Islet precursor cell (in vitro differentiated cells): ENCODE measurements around the gene ZFHX3.

ENCODE experiments used
- DNase-seq: peaks from one replicate; pipeline ENCODE4 v3.0.0-alpha.2; 2018

ZFHX3 gene

DNA sequence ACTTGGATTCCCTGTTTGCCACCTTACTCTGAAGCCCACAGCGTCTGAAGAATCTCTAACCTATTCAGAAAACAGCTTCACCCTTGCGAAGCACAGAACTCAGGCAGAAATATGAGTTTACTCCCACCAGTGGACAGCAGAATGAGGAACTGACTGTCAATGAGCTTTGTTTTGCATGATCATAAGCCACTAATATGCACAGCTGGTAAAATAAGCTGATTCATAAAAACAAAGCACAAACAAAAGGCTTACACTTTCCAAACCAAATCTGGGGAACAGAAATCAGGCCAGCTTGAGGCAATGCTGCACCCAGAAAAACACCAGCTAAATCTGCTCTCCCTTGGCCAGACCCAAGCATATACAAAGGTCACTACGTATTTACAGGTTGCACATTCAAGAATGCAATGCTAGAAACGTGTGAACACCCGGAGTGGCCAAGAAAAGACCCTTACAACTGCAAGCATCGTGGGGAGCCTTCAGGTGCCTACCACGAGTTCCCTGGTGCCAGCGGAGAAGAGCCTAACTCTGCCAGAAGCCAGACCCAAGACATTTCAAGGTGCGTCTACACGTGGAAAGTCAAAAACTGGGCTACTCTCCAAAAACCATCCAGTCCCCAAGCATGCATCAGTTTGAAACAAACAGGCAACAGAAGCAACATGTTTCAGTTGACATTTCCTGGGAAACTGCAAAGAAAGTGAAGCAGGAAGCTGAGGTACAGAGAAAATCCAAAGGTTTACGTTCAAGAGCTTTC, 207.1 kb downstream of the ZFHX3 start:
- no peak for DNase-seq

DNA sequence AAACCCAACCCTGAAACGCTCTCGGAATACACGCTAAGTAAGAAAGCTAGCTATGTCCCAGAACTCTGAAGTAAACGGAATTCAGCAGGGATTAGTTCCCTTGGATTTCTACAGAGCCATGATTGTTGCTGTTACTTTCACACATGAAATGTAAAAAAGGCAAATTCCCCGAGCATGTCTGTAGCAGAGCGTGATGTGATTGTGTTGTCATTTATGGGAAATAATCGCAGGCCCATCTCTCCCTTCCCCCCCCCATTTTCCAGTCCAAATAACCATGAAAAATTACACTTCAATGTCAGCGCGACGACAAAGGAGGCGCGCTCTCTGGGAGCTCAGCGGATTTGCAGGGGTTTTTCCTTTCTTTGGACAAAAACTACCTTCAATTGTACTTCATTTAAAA, 209.0 kb downstream of the ZFHX3 start:
- DNase-seq: no peak

DNA sequence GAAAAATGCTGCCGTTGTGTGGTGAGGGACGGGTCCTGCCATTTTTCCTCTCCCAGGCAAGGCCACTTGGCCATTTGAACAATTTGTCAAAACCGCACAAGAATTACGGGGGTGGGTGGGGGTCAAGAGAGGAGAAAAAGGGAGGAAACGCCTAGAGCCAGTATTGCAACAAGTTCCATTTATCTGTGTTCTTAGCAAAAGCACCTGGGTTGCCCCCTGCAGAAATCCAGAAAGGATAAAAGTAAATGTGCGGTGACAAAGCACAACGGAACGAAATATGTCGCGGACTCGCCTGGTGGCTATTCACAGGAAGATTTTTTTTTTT, 209.4 kb downstream of the ZFHX3 start:
- DNase-seq: no peak

DNA sequence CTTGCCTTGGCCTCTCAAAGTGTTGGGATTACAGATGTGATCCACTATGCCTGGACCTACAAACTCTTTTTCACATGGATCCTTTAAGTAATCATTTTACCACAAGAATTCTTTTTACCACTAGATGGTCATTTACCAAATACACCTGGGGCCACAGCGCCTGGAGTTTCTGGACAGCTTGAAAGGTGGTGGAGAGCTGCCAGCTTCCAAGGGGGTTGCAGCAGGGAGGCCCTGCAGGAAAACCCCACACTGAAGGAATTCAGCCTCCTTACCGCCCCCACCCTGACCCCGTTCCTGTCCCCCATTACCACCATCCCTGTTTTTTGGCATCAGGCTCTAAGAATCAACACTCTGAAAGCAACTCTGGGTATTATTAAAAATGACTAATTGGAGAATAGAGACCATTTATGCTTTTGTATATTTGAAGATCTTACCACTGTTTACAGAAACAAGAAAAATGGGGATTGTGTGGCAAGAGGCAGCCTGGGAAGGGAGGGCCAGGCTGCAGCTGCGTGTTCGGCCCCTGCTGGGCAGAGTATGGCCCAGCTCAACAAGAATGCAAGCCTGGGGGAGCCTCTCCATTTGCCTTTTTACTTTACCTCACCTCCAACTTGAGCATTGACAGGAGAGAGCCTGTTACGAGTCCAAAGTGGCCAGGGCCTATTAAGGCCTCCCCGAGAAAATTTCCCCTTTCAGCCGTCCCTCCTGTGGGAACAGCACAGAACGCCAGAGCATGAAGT, 209.9 kb downstream of the ZFHX3 start:
- DNase-seq: no peak

DNA sequence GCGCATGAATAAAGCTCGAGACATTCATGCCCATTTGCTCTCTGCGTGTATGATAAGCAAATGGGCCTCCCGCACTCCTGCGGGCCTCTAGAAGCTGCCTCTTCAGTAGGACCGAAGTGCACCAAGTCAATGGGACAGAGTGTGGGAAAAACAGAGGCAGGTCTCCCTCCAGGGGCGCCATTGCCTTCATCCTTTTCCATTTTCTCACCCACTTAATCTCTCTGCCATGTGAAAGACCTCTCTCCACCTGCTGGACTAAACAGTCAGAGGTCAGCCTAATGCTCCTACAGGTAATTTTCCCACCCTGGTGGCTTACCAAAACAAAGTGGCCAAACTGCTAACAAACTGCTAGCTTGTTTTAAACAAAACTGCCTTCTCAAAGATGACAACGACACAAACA, 210.9 kb downstream of the ZFHX3 start:
- no peak for DNase-seq

DNA sequence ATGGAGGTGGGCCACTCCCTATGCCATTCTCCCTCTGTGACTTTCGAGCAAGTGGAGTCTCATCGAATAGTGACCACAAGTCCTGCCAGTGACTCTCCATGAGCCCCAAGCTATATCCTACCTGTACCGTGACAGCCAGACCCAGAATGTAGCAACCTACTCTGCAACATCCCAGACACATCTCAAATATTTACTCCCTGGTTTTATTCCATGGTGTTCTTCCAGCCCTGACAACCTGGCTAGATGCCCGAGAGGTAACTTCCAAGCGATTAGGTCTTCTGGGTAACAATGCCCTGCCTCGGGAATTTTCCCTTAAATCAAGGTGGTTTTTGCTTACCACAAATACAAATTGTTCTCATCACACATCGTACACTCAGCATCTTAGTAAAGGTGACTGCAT, 211.7 kb downstream of the ZFHX3 start:
- no peak for DNase-seq

DNA sequence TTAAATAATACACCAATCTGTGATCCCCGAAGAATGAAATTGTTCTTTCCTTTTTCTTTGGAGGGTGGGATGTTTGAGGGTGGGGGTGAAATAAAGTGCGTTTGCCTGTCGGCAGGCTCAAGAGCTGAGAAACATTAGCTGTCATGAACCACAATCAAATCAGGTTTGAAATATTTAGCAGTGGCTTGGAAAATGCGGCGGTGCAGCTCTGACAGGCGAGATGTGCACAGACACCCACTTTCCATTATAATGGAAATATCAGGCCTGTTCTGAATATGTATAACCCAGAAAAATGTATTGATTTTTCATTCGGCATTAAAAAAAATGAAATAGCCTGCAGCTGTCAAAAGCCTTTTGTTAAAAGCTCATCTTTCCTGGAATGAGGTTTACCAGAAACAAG, 212.8 kb downstream of the ZFHX3 start:
- DNase-seq: no peak

DNA sequence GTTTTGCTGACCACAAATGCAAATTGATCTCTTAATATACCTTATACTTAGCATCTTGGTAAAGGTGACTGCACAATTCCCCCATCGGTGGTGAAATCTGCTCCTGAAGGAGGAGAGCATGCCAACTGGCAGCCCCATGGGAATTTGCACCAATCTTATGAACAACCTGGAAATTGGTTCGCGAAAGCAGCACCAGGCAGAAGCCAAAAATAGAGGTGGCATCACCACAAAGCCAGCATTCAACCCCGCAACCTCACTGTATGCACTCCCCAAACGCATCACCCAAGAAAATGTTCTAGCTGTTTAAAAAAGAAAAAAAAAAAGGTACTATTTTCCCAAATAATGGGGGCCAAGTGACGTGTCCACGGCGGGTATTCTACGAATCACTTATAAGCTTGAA, 213.4 kb downstream of the ZFHX3 start:
- DNase-seq: no peak

DNA sequence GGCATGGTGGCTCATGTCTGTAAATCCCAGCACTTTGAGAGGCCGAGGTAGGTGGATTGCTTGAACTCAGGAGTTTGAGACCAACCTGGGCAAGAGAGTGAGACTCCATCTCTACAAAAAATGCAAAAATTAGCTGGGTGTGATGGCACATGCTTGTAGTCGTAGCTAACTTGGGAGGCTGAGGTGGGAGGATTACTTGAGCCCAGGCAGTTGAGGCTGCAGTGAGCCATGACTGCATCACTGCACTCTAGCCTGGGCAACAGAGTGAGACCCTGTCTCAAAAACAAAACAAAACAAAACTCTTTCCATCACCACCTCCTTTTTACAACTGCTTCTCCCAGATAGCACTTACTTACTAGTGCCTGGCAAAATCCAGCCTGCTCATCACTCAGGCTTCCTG, 214.0 kb downstream of the ZFHX3 start:
- DNase-seq: no peak

DNA sequence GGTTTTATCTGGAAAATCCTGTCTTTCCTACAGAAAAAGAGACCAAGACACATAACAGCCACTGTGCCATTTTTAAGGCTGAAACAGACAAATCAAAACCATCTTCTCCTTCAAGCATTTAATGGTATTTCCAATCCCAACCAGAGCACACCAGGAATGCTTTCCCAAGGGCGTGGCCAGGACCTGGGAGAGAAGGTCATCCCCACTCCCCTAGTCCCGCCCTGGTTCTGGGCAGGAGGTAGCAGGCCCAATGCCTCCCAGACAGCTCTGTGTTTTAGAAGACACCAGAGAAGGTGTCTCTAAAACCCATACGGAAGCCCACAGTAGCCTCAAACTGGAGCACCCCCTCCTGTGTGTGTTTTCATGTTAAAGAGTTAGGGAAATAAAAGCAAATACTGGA, 214.4 kb downstream of the ZFHX3 start:
- DNase-seq: peak; percentile 59

DNA sequence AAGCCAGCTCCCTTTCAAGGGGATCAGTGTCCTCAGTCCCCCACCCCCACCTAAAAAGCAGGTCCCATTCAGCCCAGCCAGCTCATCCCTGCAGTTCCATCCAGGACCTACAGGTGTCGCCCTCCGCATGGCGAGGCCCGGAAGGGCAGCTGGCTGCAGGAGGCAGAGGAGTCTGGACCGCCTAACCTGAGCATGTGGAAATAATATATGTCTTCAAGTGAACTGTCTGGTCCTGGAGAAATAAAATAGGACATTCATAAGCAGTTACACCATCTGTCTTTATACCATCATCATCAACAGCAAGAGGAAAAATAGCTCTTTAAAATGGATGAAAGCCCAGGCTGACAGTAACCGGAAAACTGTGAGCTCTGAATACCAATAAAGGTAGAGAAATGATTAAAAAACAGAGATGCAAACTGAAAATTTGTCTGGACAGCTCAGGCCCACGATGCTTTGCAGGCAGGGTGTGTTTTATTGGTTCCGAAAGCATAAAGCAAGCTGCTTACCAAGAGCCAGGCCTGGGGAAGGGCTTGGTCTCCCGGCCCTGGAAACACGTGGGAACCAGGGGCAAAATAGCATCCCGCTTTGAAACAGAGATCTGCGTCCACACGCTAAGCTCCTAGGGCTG, 215.2 kb downstream of the ZFHX3 start:
- DNase-seq: peak; percentile 89

DNA sequence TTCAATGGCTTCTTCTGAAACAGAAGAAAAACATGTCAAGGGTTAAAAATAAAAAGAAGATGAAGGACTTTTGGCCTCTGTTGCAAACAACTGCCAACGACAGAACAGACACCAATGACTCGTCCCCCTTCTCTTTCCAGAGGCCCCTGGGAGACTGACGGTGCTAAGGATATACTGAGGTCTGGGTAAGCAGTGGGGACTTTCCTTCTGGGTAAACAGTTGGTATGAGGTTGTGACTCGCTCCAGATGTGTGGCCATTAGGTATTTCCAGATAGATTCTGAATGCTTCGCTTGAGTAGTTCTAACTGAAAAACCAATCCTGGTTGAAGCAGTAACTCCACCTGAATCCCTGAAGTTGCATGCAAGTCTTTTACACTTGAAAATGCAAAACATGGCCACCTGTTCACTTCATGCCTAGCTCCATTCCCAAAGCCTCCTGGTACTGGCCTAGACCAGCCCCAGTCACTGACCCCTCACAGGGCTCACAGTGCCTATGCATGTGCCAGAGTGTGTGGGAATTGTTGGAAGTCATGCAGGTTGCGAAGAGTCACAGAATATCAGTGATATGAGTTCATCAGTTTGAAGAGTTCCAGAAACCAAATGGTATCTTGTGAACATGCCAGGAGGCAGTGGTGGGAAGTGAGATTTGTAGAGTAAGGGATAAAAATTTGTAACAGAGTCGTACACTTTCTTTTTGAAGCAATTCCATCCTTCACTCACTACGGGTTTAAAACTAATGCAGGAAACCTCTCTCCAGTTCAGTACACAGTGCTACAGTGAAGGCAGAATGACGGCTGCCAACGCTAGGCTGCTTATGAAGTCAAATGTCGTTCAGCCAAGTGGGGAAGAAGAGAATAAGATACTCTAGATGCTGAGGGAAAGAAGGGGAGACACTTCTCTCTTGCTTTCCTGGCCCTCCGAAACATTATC, 217.8 kb downstream of the ZFHX3 start:
- no peak for DNase-seq

DNA sequence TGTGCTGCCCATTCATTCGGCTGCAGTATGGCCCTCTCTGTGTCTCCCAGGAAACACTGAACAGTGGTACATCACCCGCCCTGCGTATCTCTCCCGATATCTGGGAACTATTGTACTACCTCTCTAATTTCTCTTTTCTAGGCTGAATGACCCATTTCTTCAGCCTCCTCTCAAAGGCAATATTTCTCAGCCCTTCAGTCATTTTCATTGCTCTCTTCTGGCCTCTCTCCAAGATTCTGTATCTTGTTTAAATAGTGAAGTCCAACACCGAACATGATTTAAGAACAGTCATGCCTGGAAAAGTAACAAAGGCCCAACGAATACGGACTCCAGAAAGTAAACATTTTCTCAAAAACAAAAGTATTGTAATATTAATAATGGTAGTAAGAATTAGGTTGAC, 220.1 kb downstream of the ZFHX3 start:
- DNase-seq: no peak

DNA sequence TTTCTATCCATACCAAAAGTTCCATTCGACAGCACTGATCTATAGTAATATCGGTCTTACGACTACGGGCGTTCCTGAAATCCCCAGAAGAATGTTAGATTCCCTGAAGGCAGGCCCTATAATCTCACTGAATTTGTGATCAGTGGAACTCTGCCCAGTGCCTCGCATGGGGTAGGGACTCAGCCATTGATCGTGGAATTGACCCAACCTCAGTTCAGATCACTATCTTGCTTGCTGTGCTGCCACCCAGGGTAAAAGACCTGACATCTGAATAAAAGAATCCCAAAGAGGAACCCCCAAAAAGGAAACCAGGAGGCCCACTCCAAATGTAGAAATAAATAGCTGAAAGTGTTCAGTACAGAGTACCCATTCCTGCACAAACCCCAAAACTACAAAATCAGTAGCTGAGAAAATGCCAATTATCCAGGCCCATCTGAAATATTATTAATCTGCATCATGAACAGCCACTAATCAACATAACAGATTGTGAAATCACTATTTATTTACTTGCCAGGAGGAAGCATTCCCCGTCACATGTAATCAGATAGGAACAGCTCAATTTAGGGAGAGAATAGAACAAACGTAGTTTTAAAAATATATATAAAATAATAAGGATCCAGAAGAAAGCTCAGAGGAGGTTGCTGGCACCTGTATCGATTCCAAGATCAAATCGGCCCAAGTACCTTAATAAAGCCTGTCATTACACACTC, 221.9 kb downstream of the ZFHX3 start:
- DNase-seq: no peak

DNA sequence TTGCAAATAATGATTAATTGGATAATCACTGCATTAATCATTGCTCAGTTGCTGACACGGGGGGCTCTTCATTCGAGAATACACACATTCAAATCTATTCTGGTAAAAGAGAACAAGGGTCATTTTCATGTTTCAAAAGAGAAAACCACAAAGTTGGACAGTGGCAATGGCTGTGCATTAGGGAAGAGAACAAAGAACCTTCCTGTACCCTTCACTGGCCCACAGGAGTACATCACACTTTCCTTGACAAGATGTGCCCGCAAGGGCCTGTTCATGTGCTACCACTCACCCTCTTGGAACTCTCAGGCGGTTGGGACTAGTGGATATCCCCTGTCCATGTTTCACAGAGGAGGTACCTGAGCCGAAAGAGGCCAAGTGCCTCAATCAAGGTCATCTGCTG, 223.2 kb downstream of the ZFHX3 start:
- DNase-seq: no peak

DNA sequence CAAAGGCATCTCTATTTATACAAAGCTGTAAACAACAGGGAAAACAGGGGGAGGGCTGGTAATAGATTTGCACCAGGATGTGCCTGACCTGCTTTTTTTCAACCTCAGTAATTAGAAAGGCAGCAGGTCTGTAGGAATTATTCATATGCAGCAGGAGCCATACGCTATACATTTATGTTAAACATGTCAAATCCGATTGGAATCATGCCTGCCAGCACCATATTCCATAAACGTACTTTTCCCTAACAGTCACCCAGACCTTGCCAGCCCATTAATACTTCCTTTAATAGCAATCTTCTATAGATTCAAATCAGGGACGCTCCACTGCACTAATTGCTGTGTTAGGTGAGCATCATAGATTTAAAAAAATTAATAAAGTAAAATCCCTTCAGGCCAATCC, 223.9 kb downstream of the ZFHX3 start:
- DNase-seq: no peak

DNA sequence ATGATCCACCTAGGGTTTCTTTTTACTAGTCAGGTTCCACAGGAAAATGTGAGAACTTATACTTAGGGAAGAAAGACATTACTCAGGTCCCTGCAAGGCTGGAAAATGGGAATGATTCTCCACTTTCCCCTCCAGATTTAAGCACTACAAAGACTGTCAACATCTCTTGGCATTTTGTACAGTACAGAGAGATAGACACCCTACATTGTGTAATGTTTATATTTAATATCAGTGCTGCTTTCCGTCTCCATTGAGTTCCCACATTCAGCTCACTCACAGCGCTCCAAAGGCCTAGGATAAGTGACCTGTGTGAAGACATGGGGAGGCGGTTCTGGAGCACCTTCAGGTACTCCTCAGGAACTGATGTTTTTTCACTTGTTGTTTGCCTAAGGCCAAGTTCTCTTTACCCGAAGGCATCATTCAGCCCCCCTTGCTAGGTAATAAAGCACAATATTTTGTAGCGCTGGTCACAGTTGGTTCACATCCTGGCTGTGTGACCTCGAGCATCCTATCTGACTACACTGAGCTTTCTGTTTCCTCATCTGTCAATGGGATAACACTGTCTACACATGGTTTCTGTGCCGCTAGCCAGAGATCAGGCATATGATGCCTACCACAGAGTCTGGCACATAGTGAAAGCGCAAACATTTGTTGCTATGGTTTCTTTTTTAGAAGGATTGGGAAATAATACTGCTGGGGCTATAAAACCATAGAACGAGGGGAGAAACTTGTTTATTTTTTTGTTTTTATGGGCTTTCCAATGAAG, 226.6 kb downstream of the ZFHX3 start:
- DNase-seq: no peak

DNA sequence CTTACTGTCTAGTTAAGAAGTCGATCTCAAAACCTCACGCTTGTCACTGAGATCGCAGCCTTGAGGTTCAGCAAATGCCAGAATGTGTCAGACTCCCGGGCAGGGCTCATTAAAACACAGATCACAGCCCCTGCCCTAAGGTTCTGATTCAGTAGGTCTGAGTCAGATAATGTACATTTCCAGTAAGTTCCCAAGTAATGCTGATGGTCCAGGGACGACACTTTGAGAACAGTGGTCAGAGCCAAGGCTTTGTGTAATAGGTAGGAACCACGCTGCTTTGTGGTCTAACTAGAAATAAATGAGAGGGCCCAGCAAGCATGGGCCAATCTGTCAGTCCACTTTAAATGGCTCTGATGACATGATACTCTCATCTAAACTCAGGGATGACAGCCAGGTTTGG, 228.6 kb downstream of the ZFHX3 start:
- peak; percentile 60 for DNase-seq

DNA sequence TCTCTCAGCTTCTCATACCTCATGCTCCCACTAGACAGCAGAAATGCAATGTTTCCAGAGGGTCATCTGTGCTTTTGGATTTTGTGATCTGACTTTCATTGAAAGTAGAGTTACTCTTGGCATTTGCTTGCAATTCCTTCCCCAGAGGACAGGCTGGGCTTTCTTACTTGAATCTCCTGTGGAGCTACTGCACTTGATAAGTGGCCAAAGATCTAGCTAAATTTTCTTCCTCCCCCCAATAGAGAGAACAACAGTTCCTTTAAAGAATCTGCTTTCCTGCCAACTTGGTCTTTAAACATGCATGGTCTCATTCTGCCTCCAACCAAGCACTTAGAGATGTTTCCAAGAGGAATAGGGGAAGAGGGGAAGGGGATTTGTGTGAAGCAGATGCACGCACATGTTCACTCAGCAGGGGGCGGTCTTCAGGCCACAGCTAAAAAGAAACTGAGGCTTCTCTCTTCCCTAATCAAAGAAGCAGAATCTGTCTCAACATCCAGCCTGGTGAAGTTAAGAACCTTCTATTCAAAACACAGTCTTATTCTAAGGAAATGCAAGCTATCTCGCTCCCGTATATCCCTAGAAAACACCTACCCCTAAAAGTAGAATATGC, 229.6 kb downstream of the ZFHX3 start:
- no peak for DNase-seq

DNA sequence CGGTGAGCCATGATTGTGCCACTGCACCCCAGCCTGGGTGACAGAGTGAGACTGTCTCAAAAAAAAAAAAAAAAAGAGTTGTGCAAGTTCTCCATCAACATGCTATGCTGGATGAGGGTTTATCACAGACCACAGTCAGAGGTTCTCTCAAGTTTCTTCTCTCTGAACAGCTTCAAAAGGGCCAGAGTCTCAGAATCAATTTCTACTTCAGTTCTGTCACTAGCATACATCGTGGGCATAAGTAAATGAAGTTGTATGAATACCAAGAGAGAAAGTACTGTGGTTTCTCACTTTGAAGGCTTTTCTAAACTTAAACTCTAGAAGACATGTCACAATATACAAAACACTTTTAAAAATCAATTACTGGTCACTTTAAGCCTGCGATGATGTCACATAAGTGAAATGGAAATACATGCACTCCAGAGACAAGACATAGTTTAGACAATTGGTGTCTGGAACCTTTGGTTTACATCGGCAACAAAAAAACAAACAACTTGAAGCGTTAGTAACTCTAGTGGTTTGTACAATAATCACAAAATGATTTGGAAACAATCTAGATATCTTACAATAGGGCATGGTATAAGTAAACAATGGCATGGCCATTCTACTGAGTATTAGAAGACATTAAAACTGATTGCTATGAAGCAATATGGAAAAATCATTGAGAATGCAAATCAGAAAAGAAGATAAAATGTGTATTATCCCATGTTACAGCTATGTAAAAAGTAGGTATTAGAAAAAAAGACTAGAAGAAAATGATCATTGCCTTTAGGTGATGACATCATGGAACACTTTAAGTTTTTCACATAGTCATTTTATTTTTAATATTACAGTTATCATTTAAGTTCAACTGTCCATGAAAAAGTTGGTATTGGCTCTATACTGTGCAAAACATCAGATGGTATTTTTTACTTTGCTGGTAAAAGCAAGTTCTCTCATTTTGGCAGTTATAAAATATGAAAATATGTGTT, 232.3 kb downstream of the ZFHX3 start:
- no peak for DNase-seq
